Breast epithelium (tissue), 4 donors: Measurements from ENCODE around the gene INSL3. TPM values are rescaled to one million over a fixed set of nuclear protein-coding genes. Genes with fewer than 3 reads are reported as not detected.

ENCODE experiments used
- DNase-seq, 2 donors: peaks; one replicate each; pipeline ENCODE4 v3.0.0-alpha.2; 2019; ENCODE audit warnings: low spot score in 2 of 2
- H3K27ac ChIP-seq, 2 donors: fragments of 200-600 bp; sonication (generic) in 1 of 2; one replicate each; pipeline ENCODE4 v1.5.1; 2016 to 2019; ENCODE audit warnings: mild to moderate bottlenecking in 1 of 2
- H3K27me3 ChIP-seq, 2 donors: fragments of 200-600 bp; sonication (generic) in 1 of 2; one replicate each; pipeline versions ENCODE4 v1.5.1 to v1.6.0; 2017 to 2019; ENCODE audit warnings: control low read depth in 1 of 2, mild to moderate bottlenecking in 1 of 2
- H3K36me3 ChIP-seq: fragments of 200-600 bp; one replicate; pipeline ENCODE4 v1.5.1; 2019
- H3K4me1 ChIP-seq, 2 donors: fragments of 200-600 bp; sonication (generic); one replicate each; pipeline ENCODE4 v1.5.1; 2016 to 2019; ENCODE audit warnings: control low read depth in 1 of 2
- H3K4me3 ChIP-seq, 3 donors: fragments of 200-600 bp; sonication (generic); 1 replicate in 2 of 3; 2 replicates in 1 of 3; pipeline ENCODE4 v1.5.1; 2016 to 2019; ENCODE audit warnings: mild to moderate bottlenecking in 3 of 3, moderate library complexity in 2 of 3
- H3K9me3 ChIP-seq, 2 donors: fragments of 200-600 bp; sonication (generic) in 1 of 2; one replicate each; pipeline ENCODE4 v1.5.1; 2016 to 2019; ENCODE audit warnings: control low read depth in 1 of 2
- POLR2A ChIP-seq: fragments of 450-650 bp; IDR thresholded peaks from one replicate; pipeline ENCODE4 v1.6.1; 2016; ENCODE audit warnings: antibody characterized with exemption, mild to moderate bottlenecking, moderate library complexity
- POLR2AphosphoS5 ChIP-seq, 3 donors: sonication (generic); formaldehyde crosslinking; IDR thresholded peaks; one replicate each; pipeline ENCODE4 v1.6.1; 2017; ENCODE audit warnings: antibody characterized with exemption in 3 of 3
- intact Hi-C: fragments of 100-400 bp; cut with DNase I; formaldehyde crosslinking; loops from one replicate; pipeline ENCODE4 v1.15.1; 2023; ENCODE audit warnings: low total_unique reads
- total RNA-seq, 3 donors: library from RNA; depleted of rRNA; stranded (reverse); fragments of >200 nt; gene quantifications; one replicate each; pipeline ENCODE4 v1.1.0, GENCODE V29; 2016
- TF ChIP-seq, protein P1 (sequence below), 3 donors: fragments of 450-650 bp; IDR thresholded peaks; one replicate each; pipeline ENCODE4 v1.5.1; 2016 to 2017; ENCODE audit warnings: antibody characterized with exemption in 3 of 3, mild to moderate bottlenecking in 3 of 3, moderate library complexity in 3 of 3

INSL3 gene
- total RNA-seq, 3 donors from 2014 or later: 0.66 TPM; not detected in 2

DNA sequence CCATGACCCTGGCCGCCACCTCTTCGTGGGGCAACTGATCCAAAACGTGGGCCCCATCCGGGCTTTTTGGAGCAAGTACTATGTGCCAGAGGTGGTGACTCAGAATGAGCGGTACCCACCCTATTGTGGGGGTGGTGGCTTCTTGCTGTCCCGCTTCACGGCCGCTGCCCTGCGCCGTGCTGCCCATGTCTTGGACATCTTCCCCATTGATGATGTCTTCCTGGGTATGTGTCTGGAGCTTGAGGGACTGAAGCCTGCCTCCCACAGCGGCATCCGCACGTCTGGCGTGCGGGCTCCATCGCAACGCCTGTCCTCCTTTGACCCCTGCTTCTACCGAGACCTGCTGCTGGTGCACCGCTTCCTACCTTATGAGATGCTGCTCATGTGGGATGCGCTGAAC lies 9.6 kb downstream of the INSL3 start:
- no peak for TF ChIP-seq POLR2A
- no peak for TF ChIP-seq POLR2AphosphoS5 (IDR thresholded peaks at IDR 0.05)
- intact Hi-C loops: no loop called here
- no peaks in the 10 kb centered on the region for H3K27me3 ChIP-seq

DNA sequence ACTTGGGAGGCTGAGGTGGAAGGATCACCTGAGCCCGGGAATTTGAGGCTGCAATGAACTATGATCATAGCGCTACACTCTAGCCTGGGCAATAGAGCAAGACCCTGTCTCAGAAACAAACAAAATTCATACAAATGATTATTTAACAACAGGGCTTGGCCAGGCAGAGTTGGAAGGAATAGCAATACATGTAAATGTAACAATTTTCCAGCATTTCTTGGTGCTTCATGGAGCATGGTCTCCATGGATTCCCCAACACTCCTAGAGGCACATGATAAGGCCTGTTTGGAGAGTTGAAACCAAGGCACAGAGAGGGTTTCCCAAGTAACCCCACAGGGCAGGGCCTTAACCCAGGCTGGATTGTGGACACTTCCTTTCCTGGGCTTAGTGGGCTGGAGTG lies 10.2 kb downstream of the INSL3 start:
- Histone ChIP-seq H3K4me1 (no peaks in the 10 kb centered on the region), H3K4me3 (no peak overlapping the region), H3K27me3 (no peaks in the 10 kb centered on the region), H3K36me3 (no peaks in the 10 kb centered on the region), H3K9me3 (no peaks in the 10 kb centered on the region), H3K27ac (no peak overlapping the region)
- intact Hi-C loops: no loop called here
- no peak for DNase-seq
- TF ChIP-seq, protein P1, sequence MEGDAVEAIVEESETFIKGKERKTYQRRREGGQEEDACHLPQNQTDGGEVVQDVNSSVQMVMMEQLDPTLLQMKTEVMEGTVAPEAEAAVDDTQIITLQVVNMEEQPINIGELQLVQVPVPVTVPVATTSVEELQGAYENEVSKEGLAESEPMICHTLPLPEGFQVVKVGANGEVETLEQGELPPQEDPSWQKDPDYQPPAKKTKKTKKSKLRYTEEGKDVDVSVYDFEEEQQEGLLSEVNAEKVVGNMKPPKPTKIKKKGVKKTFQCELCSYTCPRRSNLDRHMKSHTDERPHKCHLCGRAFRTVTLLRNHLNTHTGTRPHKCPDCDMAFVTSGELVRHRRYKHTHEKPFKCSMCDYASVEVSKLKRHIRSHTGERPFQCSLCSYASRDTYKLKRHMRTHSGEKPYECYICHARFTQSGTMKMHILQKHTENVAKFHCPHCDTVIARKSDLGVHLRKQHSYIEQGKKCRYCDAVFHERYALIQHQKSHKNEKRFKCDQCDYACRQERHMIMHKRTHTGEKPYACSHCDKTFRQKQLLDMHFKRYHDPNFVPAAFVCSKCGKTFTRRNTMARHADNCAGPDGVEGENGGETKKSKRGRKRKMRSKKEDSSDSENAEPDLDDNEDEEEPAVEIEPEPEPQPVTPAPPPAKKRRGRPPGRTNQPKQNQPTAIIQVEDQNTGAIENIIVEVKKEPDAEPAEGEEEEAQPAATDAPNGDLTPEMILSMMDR (IDR thresholded peaks at IDR 0.05): no peak
- TF ChIP-seq POLR2A: no peak
- no peak for TF ChIP-seq POLR2AphosphoS5 (IDR thresholded peaks at IDR 0.05)

More for the DNA sequence above, 9.6 kb downstream of the INSL3 start:
- Histone ChIP-seq H3K9me3 (no peaks in the 10 kb centered on the region), H3K4me1 (no peaks in the 10 kb centered on the region), H3K4me3 (no peak overlapping the region), H3K36me3 (no peaks in the 10 kb centered on the region), H3K27ac (no peak overlapping the region)
- no peak for DNase-seq

DNA sequence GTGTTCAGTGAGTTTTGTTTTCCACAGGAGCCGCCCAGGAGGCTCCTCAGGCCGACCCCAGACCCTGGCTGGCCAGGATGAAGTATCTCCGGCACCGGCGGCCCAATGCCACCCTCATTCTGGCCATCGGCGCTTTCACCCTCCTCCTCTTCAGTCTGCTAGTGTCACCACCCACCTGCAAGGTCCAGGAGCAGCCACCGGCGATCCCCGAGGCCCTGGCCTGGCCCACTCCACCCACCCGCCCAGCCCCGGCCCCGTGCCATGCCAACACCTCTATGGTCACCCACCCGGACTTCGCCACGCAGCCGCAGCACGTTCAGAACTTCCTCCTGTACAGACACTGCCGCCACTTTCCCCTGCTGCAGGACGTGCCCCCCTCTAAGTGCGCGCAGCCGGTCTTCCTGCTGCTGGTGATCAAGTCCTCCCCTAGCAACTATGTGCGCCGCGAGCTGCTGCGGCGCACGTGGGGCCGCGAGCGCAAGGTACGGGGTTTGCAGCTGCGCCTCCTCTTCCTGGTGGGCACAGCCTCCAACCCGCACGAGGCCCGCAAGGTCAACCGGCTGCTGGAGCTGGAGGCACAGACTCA lies 13.5 kb downstream of the INSL3 start:
- no peak overlapping the region for H3K4me3 ChIP-seq
- no peaks in the 10 kb centered on the region for H3K4me1 ChIP-seq
- H3K27me3 ChIP-seq: no peaks in the 10 kb centered on the region
- intact Hi-C loops: no loop called here
- H3K36me3 ChIP-seq: no peaks in the 10 kb centered on the region
- H3K9me3 ChIP-seq: no peaks in the 10 kb centered on the region
- no peak overlapping the region for H3K27ac ChIP-seq
- TF ChIP-seq, protein P1 (IDR thresholded peaks at IDR 0.05): no peak
- TF ChIP-seq POLR2A (no peak), POLR2AphosphoS5 (IDR thresholded peaks at IDR 0.05) (no peak)
- no peak for DNase-seq

DNA sequence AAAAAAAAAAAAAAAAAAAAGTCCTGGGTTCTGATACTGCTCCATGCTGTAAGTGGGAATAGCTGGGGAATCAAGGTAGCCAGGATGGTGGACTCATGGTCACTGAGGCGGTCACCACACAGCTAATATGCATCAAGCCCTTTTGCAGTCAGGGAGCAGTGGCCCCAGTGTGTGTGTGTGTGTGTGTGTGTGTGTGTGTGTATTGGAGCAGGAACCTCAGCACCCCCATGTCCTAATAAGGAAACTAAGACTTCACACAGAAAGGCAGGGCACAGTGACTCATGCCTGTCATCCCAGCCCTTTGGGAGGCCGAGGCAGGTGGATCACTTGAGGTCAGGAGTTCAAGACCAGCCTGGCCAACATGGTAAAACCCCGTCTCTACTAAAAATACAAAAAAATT lies 14.4 kb downstream of the INSL3 start:
- Histone ChIP-seq H3K9me3 (no peaks in the 10 kb centered on the region), H3K4me3 (no peak overlapping the region), H3K36me3 (no peaks in the 10 kb centered on the region), H3K27ac (no peak overlapping the region), H3K27me3 (no peaks in the 10 kb centered on the region), H3K4me1 (no peaks in the 10 kb centered on the region)
- no peak for DNase-seq
- intact Hi-C loops: no loop called here
- TF ChIP-seq POLR2A: no peak

DNA sequence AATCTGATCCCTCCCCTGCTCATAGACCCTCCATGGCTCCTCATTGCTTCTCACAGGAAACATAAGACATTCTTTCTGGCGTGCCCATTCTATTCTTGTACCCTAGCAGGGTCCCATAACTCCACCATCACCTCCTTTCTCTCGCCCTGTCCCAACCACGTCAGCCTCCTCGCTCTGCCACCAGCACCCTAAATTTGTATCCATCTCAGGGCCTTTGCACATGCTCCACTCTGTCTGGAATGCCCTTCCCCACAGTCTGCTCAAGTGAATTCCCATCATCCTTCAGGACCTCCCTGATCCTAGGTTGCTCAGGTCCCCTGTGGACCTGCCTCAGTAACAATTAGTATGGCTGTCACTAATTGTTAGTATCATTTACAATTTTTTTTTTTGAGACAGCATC lies 15.9 kb downstream of the INSL3 start:
- Histone ChIP-seq H3K36me3 (no peaks in the 10 kb centered on the region), H3K9me3 (no peaks in the 10 kb centered on the region), H3K4me3 (no peak overlapping the region), H3K4me1 (no peaks in the 10 kb centered on the region), H3K27me3 (no peaks in the 10 kb centered on the region), H3K27ac (no peak overlapping the region)
- intact Hi-C loops: no loop called here
- DNase-seq: no peak
- TF ChIP-seq POLR2A (no peak), POLR2AphosphoS5 (IDR thresholded peaks at IDR 0.05) (no peak)
- TF ChIP-seq, protein P1 (IDR thresholded peaks at IDR 0.05): no peak

DNA sequence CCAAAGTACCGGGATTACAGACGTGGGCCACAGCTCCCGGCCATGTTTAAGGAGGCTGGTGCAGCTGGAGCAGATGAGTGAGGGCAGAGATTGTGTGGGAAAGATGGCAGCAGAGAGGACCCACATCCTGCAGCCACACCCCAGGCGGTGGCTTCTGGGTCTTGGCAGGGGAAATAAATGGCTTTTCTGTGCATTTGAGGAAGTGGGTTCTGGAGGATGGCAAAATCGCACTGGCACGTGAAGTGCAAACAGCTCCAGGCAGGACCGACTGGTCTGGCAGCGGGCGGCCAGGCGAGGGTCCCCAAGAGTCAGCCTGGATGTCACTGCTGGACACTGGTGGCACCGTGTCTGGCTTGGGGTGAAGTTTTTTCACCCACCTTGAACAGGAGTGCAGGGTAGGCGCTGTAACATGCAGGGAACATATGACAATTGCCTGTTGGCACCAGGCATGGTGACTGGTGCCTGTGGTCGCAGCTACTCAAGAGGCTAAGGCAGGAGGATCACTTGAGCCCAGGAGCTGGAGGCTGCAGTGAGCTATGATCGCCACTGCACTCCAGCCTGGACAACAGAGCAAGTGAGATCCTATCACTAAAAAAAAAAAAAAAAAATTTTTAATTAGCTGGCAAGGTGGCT lies 17.9 kb downstream of the INSL3 start:
- Histone ChIP-seq H3K9me3 (no peaks in the 10 kb centered on the region), H3K4me1 (no peaks in the 10 kb centered on the region), H3K4me3 (no peak overlapping the region), H3K27me3 (no peaks in the 10 kb centered on the region), H3K27ac (peak overlapping the region in 1 of 2 donors; percentile 44), H3K36me3 (no peaks in the 10 kb centered on the region)
- TF ChIP-seq, protein P1 (IDR thresholded peaks at IDR 0.05): no peak
- no peak for TF ChIP-seq POLR2A
- no peak for TF ChIP-seq POLR2AphosphoS5 (IDR thresholded peaks at IDR 0.05)
- intact Hi-C loops: no loop called here
- DNase-seq: peak in 1 of 2 donors; percentile 25
